Stimulated activated effector memory CD8-positive, alpha-beta T cell treated with anti-CD3 and anti-CD28 coated beads, Interleukin-12 subunit alpha, Interleukin-12 subunit beta, amount 100 ng/mL, for 72 hours (primary cell): ENCODE data around the gene ACCSL.

Experiments
- ATAC-seq: fragments of 150-1000 bp; cut with Tn5 transposase; 2 replicates; pipeline ENCODE4 v1.10.0; 2021
- DNase-seq, 2 donors: peaks; one replicate each; pipeline ENCODE4 v3.0.0; 2021 to 2022; ENCODE audit warnings: low spot score in 2 of 2
- H3K27ac Mint-ChIP-seq: one replicate; pipeline ENCODE4 v1.8.0; 2022; ENCODE audit warnings: mild to moderate bottlenecking, mixed read lengths
- H3K36me3 Mint-ChIP-seq: one replicate; pipeline ENCODE4 v1.8.0; 2022; ENCODE audit warnings: mild to moderate bottlenecking, mixed read lengths
- H3K4me1 Mint-ChIP-seq: one replicate; pipeline ENCODE4 v1.8.0; 2022; ENCODE audit warnings: mixed read lengths
- H3K4me3 Mint-ChIP-seq: one replicate; pipeline ENCODE4 v1.8.0; 2022; ENCODE audit warnings: mild to moderate bottlenecking, mixed read lengths
- H3K9me3 Mint-ChIP-seq: one replicate; pipeline ENCODE4 v1.8.0; 2022; ENCODE audit warnings: mixed read lengths

The ACCSL gene

DNA sequence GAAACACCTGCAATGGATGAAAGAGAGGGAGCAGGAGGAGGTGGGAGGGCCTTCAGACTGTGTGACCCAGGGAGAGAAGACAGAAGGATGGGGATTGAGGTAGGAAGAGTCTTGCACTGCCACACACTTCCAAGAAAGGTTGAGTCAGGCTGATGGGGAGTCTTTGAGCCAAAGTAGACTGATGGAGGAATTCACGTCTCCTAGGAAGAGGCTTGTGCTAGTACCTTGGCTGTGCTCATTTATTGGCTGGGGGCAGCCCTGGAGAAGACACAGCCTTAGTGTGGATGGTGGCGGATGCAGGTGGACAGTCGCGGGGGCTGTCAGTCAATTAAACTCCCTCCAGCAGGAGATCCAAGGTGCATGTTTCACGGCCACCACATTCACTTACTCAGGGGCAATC, 16.2 kb upstream of the ACCSL start:
- H3K4me1 Mint-ChIP-seq: no peaks in the 10 kb centered on the region
- H3K4me3 Mint-ChIP-seq: no peak overlapping the region
- ATAC-seq (no peak), DNase-seq (peak in 1 of 2 donors; percentile 28)
- no peaks in the 10 kb centered on the region for H3K36me3 Mint-ChIP-seq
- no peaks in the 10 kb centered on the region for H3K9me3 Mint-ChIP-seq
- no peak overlapping the region for H3K27ac Mint-ChIP-seq

GRCh38 chr11:44032299-44033085, 15.3 kb upstream of the ACCSL start:
- ATAC-seq (no peak), DNase-seq (peak in 1 of 2 donors; percentile 30)
- H3K27ac Mint-ChIP-seq: no peak overlapping the region
- no peaks in the 10 kb centered on the region for H3K9me3 Mint-ChIP-seq
- no peaks in the 10 kb centered on the region for H3K36me3 Mint-ChIP-seq
- no peaks in the 10 kb centered on the region for H3K4me1 Mint-ChIP-seq
- H3K4me3 Mint-ChIP-seq: no peak overlapping the region

DNA sequence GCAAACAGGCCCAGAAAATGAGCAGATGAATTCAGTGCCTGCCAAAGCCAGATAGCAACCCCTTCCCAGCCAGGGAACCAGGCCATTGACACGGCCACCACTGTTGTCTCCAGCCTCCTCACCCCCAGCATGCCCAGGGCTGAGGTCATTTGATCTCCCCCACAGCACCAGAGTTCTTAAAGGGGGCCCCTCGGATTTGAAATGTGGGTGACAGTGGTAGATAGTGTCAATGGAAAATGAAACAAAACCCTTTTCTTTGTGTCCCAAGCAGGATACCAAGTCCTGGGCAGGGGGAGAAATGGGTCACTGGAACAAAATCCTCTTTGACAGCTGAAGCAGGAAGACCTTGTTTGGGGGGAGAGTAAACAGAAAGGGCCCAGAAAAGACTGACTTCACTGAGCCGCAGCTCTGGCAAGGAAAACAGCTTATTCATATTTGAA, 14.3 kb upstream of the ACCSL start:
- no peak for DNase-seq
- no peak overlapping the region for H3K27ac Mint-ChIP-seq
- H3K9me3 Mint-ChIP-seq: no peaks in the 10 kb centered on the region

GRCh38 chr11:44033856-44034255, 13.9 kb upstream of the ACCSL start:
- Mint-ChIP-seq H3K4me1 (no peaks in the 10 kb centered on the region), H3K27ac (no peak overlapping the region), H3K9me3 (no peaks in the 10 kb centered on the region), H3K4me3 (no peak overlapping the region), H3K36me3 (no peaks in the 10 kb centered on the region)
- DNase-seq (no peak), ATAC-seq (no peak)

More for the DNA sequence above, 14.3 kb upstream of the ACCSL start:
- H3K4me1 Mint-ChIP-seq: no peaks in the 10 kb centered on the region
- no peak for ATAC-seq
- no peak overlapping the region for H3K4me3 Mint-ChIP-seq
- H3K36me3 Mint-ChIP-seq: no peaks in the 10 kb centered on the region

- H3K36me3 Mint-ChIP-seq: no peaks in the 10 kb centered on the region
- ATAC-seq: no peak
- no peaks in the 10 kb centered on the region for H3K4me1 Mint-ChIP-seq
- H3K9me3 Mint-ChIP-seq: no peaks in the 10 kb centered on the region
- DNase-seq: no peak
- no peak overlapping the region for H3K4me3 Mint-ChIP-seq
- H3K27ac Mint-ChIP-seq: no peak overlapping the region
Measured at GRCh38 chr11:44034639-44035038, 13.1 kb upstream of the ACCSL start.

DNA sequence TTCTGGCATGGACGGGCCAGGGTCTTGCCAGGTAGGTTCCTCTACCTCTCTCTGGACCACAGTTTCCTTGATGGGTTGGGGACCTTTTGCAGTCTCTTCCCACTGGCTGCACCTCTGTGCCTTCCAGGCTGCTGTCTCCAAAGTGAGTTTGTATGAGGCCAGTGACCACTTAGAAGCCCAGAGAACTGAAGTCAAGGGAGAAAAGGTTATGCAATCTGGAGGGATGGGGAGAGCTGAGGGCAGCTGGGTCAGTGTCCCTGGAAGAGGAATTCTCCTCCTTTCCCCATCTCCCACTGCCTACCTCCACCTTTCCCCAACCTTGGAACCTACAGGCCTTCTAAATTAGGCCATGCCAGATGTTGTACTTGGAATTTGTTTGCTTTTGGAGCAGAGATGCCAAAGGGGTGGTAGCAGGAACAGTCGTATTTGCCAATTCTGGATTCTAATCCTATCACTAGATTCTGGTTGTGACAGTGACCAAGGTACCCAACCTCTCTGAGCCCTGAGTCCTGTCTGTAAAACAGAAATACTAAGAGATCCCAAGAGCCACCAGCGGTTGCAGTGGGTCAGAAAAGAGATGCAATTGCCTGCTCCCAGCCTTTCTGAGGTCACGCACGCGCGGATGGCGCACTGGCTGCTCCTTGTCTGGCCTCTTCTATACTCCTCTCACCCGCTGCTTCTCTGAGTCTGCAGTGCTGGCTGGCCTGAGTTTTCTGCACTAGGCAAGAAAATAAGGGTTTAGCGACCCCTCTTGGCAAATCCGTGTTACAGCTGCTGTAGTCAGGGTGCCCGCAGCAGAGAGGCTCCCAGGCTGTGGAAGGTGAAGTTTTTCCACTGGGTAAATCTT, 10.7 kb upstream of the ACCSL start:
- no peak overlapping the region for H3K4me3 Mint-ChIP-seq
- H3K4me1 Mint-ChIP-seq: no peaks in the 10 kb centered on the region
- peak; percentile 74 for ATAC-seq
- H3K9me3 Mint-ChIP-seq: peaks cover 7% of the 10 kb centered on the region
- DNase-seq: peak; percentile 6 to 55
- H3K36me3 Mint-ChIP-seq: no peaks in the 10 kb centered on the region
- H3K27ac Mint-ChIP-seq: no peak overlapping the region

DNA sequence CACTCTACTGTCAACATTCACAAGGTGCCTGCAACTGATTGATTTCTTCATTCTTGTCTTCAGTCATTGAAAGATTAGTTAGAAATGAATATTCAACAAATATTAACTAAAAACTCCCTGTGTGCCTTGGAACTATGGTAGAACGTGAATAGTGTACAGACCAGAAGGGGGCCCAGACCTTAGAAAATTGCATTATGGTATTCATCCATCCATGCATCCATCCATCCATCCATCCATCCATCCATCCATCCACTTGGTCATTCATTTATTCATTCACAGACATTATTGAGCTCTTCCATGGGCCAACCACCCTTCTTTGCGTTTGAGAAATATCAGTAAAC, 10.2 kb upstream of the ACCSL start:
- ATAC-seq (no peak), DNase-seq (peak in 1 of 2 donors; percentile 2)
- no peaks in the 10 kb centered on the region for H3K36me3 Mint-ChIP-seq

DNA sequence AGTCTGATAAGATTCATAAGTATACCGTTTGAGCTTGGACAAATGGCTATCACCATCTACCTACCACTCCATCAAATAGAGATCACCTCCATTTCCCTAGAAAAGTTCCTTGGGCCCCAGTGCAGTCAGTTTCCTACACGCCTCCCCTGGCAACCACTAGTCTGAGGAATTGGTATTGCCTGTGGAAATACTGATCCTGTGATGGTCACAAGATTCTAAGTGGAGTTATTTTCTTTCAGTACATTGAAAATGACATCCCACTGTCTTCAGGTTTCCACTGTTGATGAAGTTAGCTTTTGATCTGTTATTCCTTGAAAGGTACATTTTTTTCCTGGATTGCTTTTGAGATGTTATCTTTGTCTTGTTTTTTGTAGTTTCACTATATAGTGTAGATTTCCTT, 4.6 kb upstream of the ACCSL start:
- no peak overlapping the region for H3K4me3 Mint-ChIP-seq
- no peaks in the 10 kb centered on the region for H3K4me1 Mint-ChIP-seq
- ATAC-seq: no peak
- no peaks in the 10 kb centered on the region for H3K36me3 Mint-ChIP-seq
- no peak overlapping the region for H3K27ac Mint-ChIP-seq
- peaks cover 7% of the 10 kb centered on the region for H3K9me3 Mint-ChIP-seq
- DNase-seq: no peak

More for the DNA sequence above, 10.2 kb upstream of the ACCSL start:
- H3K4me1 Mint-ChIP-seq: no peaks in the 10 kb centered on the region
- peaks cover 7% of the 10 kb centered on the region for H3K9me3 Mint-ChIP-seq
- no peak overlapping the region for H3K4me3 Mint-ChIP-seq
- H3K27ac Mint-ChIP-seq: no peak overlapping the region

GRCh38 chr11:44046182-44046581, 1.6 kb upstream of the ACCSL start:
- ATAC-seq: no peak
- Mint-ChIP-seq H3K4me3 (no peak overlapping the region), H3K27ac (no peak overlapping the region), H3K9me3 (peaks cover 4% of the 10 kb centered on the region), H3K36me3 (no peaks in the 10 kb centered on the region), H3K4me1 (no peaks in the 10 kb centered on the region)
- no peak for DNase-seq

- Mint-ChIP-seq H3K36me3 (no peaks in the 10 kb centered on the region), H3K4me1 (no peaks in the 10 kb centered on the region), H3K27ac (no peak overlapping the region), H3K9me3 (no peaks in the 10 kb centered on the region), H3K4me3 (no peak overlapping the region)
- DNase-seq: no peak
- ATAC-seq: no peak
Measured at GRCh38 chr11:44047298-44047697, 483 bp upstream of the ACCSL start.

DNA sequence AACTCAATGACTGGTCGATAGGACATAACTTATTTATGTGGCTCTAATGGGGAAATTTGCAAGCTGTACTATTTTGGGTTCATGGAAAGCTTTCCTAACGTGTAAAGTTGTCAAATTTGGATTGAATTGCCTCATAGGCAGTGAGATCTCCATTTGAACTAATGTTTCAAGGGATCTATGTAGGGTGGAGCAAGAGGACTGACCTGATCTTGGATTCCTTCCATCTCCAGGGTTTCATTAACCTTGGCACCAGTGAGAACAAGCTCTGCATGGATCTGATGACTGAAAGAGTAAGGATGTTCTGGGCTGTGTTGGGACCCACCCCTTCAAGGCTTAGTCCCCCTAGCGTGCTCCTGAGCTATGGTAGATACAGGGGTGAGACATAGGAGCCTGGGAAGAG, 2.1 kb downstream of the ACCSL start:
- Mint-ChIP-seq H3K27ac (no peak overlapping the region), H3K4me3 (no peak overlapping the region), H3K36me3 (no peaks in the 10 kb centered on the region), H3K9me3 (no peaks in the 10 kb centered on the region), H3K4me1 (no peaks in the 10 kb centered on the region)
- ATAC-seq (no peak), DNase-seq (no peak)

- Mint-ChIP-seq H3K4me3 (no peak overlapping the region), H3K36me3 (no peaks in the 10 kb centered on the region), H3K9me3 (no peaks in the 10 kb centered on the region), H3K27ac (no peak overlapping the region), H3K4me1 (no peaks in the 10 kb centered on the region)
- ATAC-seq: no peak
- no peak for DNase-seq
Measured at GRCh38 chr11:44051171-44051570, 3.4 kb downstream of the ACCSL start.

DNA sequence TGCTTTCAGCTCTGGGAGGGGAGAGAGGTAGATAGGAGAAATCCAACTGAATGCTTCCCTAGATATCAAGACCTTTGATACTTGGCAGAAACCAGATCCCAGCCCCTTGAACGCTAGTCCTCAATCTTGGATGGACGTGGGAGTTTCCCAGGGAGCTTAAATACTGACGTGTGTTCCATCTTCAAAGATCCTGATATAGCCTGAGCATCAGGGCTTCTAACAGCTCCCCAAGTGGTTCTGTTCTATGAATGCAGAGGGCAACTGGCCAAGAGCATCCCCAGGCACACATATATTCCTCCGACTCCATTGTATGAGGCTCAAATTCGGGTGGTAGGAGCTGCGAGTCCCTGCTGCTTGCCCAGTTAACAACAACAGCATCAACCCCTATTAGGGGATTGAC, 9.6 kb downstream of the ACCSL start:
- H3K4me3 Mint-ChIP-seq: no peak overlapping the region
- DNase-seq: no peak

GRCh38 chr11:44058275-44058674, 10.5 kb downstream of the ACCSL start:
- no peak for ATAC-seq
- Mint-ChIP-seq H3K9me3 (no peaks in the 10 kb centered on the region), H3K4me3 (no peak overlapping the region), H3K36me3 (no peaks in the 10 kb centered on the region), H3K4me1 (no peaks in the 10 kb centered on the region), H3K27ac (no peak overlapping the region)
- DNase-seq: no peak

More for the DNA sequence above, 9.6 kb downstream of the ACCSL start:
- no peak overlapping the region for H3K27ac Mint-ChIP-seq
- ATAC-seq: no peak
- H3K36me3 Mint-ChIP-seq: no peaks in the 10 kb centered on the region
- no peaks in the 10 kb centered on the region for H3K4me1 Mint-ChIP-seq
- no peaks in the 10 kb centered on the region for H3K9me3 Mint-ChIP-seq

DNA sequence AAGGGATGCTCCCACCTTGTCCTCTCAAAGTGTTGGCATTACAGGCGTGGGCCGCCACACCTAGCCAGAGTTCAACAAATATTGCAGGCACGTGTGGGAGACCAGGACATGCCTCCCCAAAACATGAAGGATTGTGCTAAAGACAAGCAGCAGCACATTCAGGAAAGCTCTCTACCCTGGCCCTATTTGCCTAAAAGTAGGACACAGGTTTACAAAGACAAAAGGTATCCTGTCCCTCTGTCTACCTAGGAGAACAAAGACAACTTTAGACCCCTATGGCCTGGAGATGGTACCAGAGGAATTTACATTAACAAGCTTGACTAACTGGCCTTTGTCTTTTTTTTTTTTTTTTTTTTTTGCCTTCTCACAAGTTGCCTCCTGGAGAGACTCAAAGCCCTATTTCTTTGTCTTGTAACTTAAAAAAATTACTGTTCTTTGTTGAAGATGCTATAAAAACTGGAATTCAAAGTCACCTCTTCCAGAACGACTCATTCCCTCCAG, 17.4 kb downstream of the ACCSL start:
- peak overlapping the region; percentile 87 for H3K4me3 Mint-ChIP-seq
- no peaks in the 10 kb centered on the region for H3K9me3 Mint-ChIP-seq
- H3K36me3 Mint-ChIP-seq: peaks cover 10% of the 10 kb centered on the region
- DNase-seq: no peak
- H3K27ac Mint-ChIP-seq: peak overlapping the region; percentile 95
- H3K4me1 Mint-ChIP-seq: peaks cover 10% of the 10 kb centered on the region
- no peak for ATAC-seq
